SK-N-SH treated with all-trans-retinoic acid at 6 μM for 48 hours (cell line): Measurements from ENCODE around the gene SUGP1.

ENCODE experiments used
- ARNTL ChIP-seq: fragments of 450-650 bp; formaldehyde crosslinking; IDR thresholded peaks from 2 replicates; pipeline ENCODE4 v1.5.0; 2020; ENCODE audit warnings: low read depth, mild to moderate bottlenecking, moderate library complexity, borderline replicate concordance
- CSDC2 ChIP-seq: fragments of 250-450 bp; sonication (Bioruptor Pico); IDR thresholded peaks from 2 replicates; pipeline ENCODE4 v1.5.0; 2020; ENCODE audit warnings: mild to moderate bottlenecking, moderate library complexity
- ESRRG ChIP-seq: fragments of 250-450 bp; sonication (Bioruptor Pico); IDR thresholded peaks from 2 replicates; pipeline ENCODE4 v1.6.1; 2021; ENCODE audit warnings: mild to moderate bottlenecking
- OSR1 ChIP-seq: fragments of 250-450 bp; sonication (Bioruptor Pico); IDR thresholded peaks from 2 replicates; pipeline ENCODE4 v1.8.0; 2022; ENCODE audit warnings: moderate library complexity, mild to moderate bottlenecking, inconsistent platforms
- PPARA ChIP-seq: fragments of 250-450 bp; sonication (Bioruptor Pico); IDR thresholded peaks from 2 replicates; pipeline ENCODE4 v1.5.0; 2020; ENCODE audit warnings: mild to moderate bottlenecking, borderline replicate concordance
- RARB ChIP-seq: fragments of 250-450 bp; sonication (Bioruptor Pico); IDR thresholded peaks from 2 replicates; pipeline ENCODE4 v1.8.0; 2021; ENCODE audit warnings: mild to moderate bottlenecking, moderate library complexity
- SNAI2 ChIP-seq: fragments of 250-450 bp; sonication (Bioruptor Pico); IDR thresholded peaks from 2 replicates; pipeline ENCODE4 v1.5.0; 2020; ENCODE audit warnings: mild to moderate bottlenecking, moderate library complexity
- TOX ChIP-seq: fragments of 250-450 bp; sonication (Bioruptor Pico); IDR thresholded peaks from 2 replicates; pipeline ENCODE4 v1.8.0; 2021; ENCODE audit warnings: mild to moderate bottlenecking, moderate library complexity, borderline replicate concordance
- ZC3H10 ChIP-seq: fragments of 250-450 bp; sonication (Bioruptor Pico); IDR thresholded peaks from 2 replicates; pipeline ENCODE4 v1.5.1; 2021; ENCODE audit warnings: mild to moderate bottlenecking, moderate library complexity
- ZNF8 ChIP-seq: fragments of 450-650 bp; formaldehyde crosslinking; IDR thresholded peaks from 2 replicates; pipeline ENCODE4 v1.5.0; 2020; ENCODE audit warnings: mild to moderate bottlenecking, moderate library complexity
- TF ChIP-seq, protein P1 (sequence below): fragments of 250-450 bp; sonication (Bioruptor Pico); IDR thresholded peaks from 2 replicates; pipeline ENCODE4 v1.5.1; 2021; ENCODE audit warnings: mild to moderate bottlenecking, moderate library complexity
- TF ChIP-seq, protein P2 (sequence below): fragments of 250-450 bp; sonication (Bioruptor Pico); IDR thresholded peaks from 2 replicates; pipeline ENCODE4 v1.5.1; 2020; ENCODE audit warnings: low read depth, mild to moderate bottlenecking, moderate library complexity
- TF ChIP-seq, protein P3 (sequence below): fragments of 250-450 bp; sonication (Bioruptor Pico); IDR thresholded peaks from 2 replicates; pipeline ENCODE4 v1.8.0; 2020; ENCODE audit warnings: mild to moderate bottlenecking, moderate library complexity, borderline replicate concordance
- TF ChIP-seq, protein P4 (sequence below): fragments of 250-450 bp; sonication (Bioruptor Pico); IDR thresholded peaks from 2 replicates; pipeline ENCODE4 v1.5.0; 2020; ENCODE audit warnings: mild to moderate bottlenecking, moderate library complexity

DNA sequence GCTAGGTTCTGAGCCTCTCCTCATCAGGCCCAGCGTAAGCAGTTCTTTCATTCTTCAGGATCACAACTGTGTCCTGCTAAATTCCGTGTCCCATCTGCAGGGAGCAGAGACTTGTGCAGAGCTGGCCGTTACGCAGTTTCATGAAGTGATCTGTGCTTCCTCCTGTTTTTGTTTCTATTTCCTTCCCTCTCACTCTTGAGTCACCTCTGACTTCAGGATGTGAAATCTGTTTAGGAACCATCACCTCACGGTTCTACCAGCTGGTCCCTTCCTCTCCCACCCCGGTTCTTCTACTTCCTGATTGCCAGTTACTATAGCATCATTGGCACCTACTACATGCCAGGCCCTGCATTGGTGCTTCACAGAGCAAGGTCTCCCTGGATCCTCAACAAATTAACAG lies 8.8 kb upstream of the SUGP1 start:
- TF ChIP-seq TOX (no peak), ESRRG (CRISPR knock-in tag) (no peak), ZNF8 (CRISPR knock-in tag) (no peak), SNAI2 (no peak), RARB (CRISPR knock-in tag) (no peak), ZC3H10 (CRISPR knock-in tag) (no peak), CSDC2 (CRISPR knock-in tag) (no peak), ARNTL (CRISPR knock-in tag) (no peak), OSR1 (CRISPR knock-in tag) (no peak), PPARA (CRISPR knock-in tag) (no peak)
- TF ChIP-seq, protein P1, sequence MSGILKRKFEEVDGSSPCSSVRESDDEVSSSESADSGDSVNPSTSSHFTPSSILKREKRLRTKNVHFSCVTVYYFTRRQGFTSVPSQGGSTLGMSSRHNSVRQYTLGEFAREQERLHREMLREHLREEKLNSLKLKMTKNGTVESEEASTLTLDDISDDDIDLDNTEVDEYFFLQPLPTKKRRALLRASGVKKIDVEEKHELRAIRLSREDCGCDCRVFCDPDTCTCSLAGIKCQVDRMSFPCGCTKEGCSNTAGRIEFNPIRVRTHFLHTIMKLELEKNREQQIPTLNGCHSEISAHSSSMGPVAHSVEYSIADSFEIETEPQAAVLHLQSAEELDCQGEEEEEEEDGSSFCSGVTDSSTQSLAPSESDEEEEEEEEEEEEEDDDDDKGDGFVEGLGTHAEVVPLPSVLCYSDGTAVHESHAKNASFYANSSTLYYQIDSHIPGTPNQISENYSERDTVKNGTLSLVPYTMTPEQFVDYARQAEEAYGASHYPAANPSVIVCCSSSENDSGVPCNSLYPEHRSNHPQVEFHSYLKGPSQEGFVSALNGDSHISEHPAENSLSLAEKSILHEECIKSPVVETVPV = no peak
- TF ChIP-seq, protein P2, sequence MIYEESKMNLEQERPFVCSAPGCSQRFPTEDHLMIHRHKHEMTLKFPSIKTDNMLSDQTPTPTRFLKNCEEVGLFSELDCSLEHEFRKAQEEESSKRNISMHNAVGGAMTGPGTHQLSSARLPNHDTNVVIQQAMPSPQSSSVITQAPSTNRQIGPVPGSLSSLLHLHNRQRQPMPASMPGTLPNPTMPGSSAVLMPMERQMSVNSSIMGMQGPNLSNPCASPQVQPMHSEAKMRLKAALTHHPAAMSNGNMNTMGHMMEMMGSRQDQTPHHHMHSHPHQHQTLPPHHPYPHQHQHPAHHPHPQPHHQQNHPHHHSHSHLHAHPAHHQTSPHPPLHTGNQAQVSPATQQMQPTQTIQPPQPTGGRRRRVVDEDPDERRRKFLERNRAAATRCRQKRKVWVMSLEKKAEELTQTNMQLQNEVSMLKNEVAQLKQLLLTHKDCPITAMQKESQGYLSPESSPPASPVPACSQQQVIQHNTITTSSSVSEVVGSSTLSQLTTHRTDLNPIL (CRISPR knock-in tag) = no peak
- TF ChIP-seq, protein P3, sequence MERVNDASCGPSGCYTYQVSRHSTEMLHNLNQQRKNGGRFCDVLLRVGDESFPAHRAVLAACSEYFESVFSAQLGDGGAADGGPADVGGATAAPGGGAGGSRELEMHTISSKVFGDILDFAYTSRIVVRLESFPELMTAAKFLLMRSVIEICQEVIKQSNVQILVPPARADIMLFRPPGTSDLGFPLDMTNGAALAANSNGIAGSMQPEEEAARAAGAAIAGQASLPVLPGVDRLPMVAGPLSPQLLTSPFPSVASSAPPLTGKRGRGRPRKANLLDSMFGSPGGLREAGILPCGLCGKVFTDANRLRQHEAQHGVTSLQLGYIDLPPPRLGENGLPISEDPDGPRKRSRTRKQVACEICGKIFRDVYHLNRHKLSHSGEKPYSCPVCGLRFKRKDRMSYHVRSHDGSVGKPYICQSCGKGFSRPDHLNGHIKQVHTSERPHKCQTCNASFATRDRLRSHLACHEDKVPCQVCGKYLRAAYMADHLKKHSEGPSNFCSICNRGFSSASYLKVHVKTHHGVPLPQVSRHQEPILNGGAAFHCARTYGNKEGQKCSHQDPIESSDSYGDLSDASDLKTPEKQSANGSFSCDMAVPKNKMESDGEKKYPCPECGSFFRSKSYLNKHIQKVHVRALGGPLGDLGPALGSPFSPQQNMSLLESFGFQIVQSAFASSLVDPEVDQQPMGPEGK = no peak
- TF ChIP-seq, protein P4, sequence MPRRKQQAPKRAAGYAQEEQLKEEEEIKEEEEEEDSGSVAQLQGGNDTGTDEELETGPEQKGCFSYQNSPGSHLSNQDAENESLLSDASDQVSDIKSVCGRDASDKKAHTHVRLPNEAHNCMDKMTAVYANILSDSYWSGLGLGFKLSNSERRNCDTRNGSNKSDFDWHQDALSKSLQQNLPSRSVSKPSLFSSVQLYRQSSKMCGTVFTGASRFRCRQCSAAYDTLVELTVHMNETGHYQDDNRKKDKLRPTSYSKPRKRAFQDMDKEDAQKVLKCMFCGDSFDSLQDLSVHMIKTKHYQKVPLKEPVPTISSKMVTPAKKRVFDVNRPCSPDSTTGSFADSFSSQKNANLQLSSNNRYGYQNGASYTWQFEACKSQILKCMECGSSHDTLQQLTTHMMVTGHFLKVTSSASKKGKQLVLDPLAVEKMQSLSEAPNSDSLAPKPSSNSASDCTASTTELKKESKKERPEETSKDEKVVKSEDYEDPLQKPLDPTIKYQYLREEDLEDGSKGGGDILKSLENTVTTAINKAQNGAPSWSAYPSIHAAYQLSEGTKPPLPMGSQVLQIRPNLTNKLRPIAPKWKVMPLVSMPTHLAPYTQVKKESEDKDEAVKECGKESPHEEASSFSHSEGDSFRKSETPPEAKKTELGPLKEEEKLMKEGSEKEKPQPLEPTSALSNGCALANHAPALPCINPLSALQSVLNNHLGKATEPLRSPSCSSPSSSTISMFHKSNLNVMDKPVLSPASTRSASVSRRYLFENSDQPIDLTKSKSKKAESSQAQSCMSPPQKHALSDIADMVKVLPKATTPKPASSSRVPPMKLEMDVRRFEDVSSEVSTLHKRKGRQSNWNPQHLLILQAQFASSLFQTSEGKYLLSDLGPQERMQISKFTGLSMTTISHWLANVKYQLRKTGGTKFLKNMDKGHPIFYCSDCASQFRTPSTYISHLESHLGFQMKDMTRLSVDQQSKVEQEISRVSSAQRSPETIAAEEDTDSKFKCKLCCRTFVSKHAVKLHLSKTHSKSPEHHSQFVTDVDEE (CRISPR knock-in tag) = no peak
